ENCODE measurements around the gene MT1E. TPM values are rescaled to one million over a fixed set of nuclear protein-coding genes. Genes with fewer than 3 reads are reported as not detected.
A peak's percentile ranks its signal among the peaks of the same experiment; 100 is the strongest.

MT1E gene
- total RNA-seq, 2 donors from 2014 or later = 106 to 214 TPM

- peak; percentile 46 for TF ChIP-seq CTCF (IDR thresholded peaks at IDR 0.05)
Observed at GRCh38 chr16:56603589-56603988, 22.0 kb upstream of the MT1E start.

GRCh38 chr16:56604966-56605365 lies 20.6 kb upstream of the MT1E start:
- H3K4me1 ChIP-seq (ENCODE audit: control insufficient read depth in 1 of 2, low read depth in 2 of 2) = peaks cover 15 to 22% of the 10 kb centered on the region in 2 donors
- no peaks in the 10 kb centered on the region for H3K36me3 ChIP-seq
- peak overlapping the region in 1 of 2 donors; percentile 93 for H3K27ac ChIP-seq
- ATAC-seq (ENCODE audit: insufficient number of reproducible peaks, low FRiP score, low read depth) (no peak), DNase-seq (ENCODE audit: low spot score) (no peak)
- TF ChIP-seq CTCF (IDR thresholded peaks at IDR 0.05) = no peak
- no peak overlapping the region for H3K4me3 ChIP-seq
- H3K27me3 ChIP-seq (replicated peaks; ENCODE audit: insufficient read depth) = no peaks in the 10 kb centered on the region
- no peaks in the 10 kb centered on the region for H3K9me3 ChIP-seq

More at GRCh38 chr16:56603589-56603988, 22.0 kb upstream of the MT1E start:
- no peaks in the 10 kb centered on the region for H3K27me3 ChIP-seq (replicated peaks; ENCODE audit: insufficient read depth)
- no peak for ATAC-seq (ENCODE audit: insufficient number of reproducible peaks, low FRiP score, low read depth)
- H3K27ac ChIP-seq = no peak overlapping the region
- peaks cover 14 to 21% of the 10 kb centered on the region in 2 donors for H3K4me1 ChIP-seq (ENCODE audit: control insufficient read depth in 1 of 2, low read depth in 2 of 2)
- no peak for DNase-seq (ENCODE audit: low spot score)
- H3K36me3 ChIP-seq = no peaks in the 10 kb centered on the region
- H3K4me3 ChIP-seq = no peak overlapping the region
- no peaks in the 10 kb centered on the region for H3K9me3 ChIP-seq

- Histone ChIP-seq H3K4me1 (ENCODE audit: control insufficient read depth in 1 of 2, low read depth in 2 of 2) (peaks cover 21 to 27% of the 10 kb centered on the region in 2 donors), H3K27me3 (replicated peaks; ENCODE audit: insufficient read depth) (no peaks in the 10 kb centered on the region), H3K4me3 (no peak overlapping the region), H3K36me3 (no peaks in the 10 kb centered on the region), H3K27ac (peak overlapping the region; percentile 92 to 93), H3K9me3 (no peaks in the 10 kb centered on the region)
- TF ChIP-seq CTCF (IDR thresholded peaks at IDR 0.05) = no peak
- ATAC-seq (ENCODE audit: insufficient number of reproducible peaks, low FRiP score, low read depth) (no peak), DNase-seq (ENCODE audit: low spot score) (no peak)
Observed at GRCh38 chr16:56605475-56605874, 20.1 kb upstream of the MT1E start.

- DNase-seq (ENCODE audit: low spot score) = no peak
- Histone ChIP-seq H3K36me3 (no peaks in the 10 kb centered on the region), H3K9me3 (no peaks in the 10 kb centered on the region), H3K4me1 (ENCODE audit: control insufficient read depth in 1 of 2, low read depth in 2 of 2) (peaks cover 26 to 33% of the 10 kb centered on the region in 2 donors), H3K27ac (peak overlapping the region; percentile 92 to 93), H3K27me3 (replicated peaks; ENCODE audit: insufficient read depth) (no peaks in the 10 kb centered on the region), H3K4me3 (no peak overlapping the region)
- no peak for TF ChIP-seq CTCF (IDR thresholded peaks at IDR 0.05)
- ATAC-seq (ENCODE audit: insufficient number of reproducible peaks, low FRiP score, low read depth) = no peak
Observed at GRCh38 chr16:56606071-56606475, 19.5 kb upstream of the MT1E start.

DNA sequence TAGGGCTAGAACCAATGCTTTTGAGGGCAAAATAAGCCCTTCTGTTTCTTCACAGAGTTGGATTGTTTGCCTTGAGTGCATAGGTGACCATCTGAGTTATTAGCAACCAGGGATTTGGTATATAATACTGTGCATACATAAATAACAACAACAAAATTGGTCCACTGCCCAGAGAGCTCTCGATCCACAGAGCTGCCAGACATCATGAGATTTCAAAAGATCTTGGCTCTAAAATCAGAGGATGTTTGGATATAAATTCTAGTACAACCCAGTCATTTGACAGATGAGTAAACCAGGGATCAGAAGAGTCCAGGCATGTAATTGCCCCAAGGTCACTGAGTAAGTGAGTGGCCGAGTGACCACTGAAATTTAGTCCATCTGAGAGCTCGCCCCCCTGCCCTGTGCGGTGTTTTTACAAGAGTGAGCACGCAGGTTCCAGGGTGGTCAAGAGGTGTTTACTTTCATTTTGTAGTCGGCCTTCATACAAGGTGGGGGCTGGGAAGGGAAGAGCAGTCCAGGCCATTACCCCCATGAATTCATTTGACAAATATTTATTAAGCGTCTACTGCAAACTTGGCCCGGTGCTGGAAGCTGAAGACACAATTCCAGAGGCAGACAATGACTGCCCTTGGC lies 19.0 kb upstream of the MT1E start:
- Histone ChIP-seq H3K4me1 (ENCODE audit: control insufficient read depth in 1 of 2, low read depth in 2 of 2) (peaks cover 29 to 38% of the 10 kb centered on the region in 2 donors), H3K27me3 (replicated peaks; ENCODE audit: insufficient read depth) (no peaks in the 10 kb centered on the region), H3K36me3 (no peaks in the 10 kb centered on the region), H3K4me3 (peak overlapping the region; percentile 4), H3K27ac (peak overlapping the region; percentile 92 to 93), H3K9me3 (no peaks in the 10 kb centered on the region)
- ATAC-seq (ENCODE audit: insufficient number of reproducible peaks, low FRiP score, low read depth) (no peak), DNase-seq (ENCODE audit: low spot score) (no peak)
- no peak for TF ChIP-seq CTCF (IDR thresholded peaks at IDR 0.05)
